Measurements from ENCODE around the gene CCDC83.
"Not testable (repeated sequence)": the region's sequence is repeated elsewhere in the genome, so short reads cannot be mapped to it uniquely, and the experiment has no call there.

The CCDC83 gene

DNA sequence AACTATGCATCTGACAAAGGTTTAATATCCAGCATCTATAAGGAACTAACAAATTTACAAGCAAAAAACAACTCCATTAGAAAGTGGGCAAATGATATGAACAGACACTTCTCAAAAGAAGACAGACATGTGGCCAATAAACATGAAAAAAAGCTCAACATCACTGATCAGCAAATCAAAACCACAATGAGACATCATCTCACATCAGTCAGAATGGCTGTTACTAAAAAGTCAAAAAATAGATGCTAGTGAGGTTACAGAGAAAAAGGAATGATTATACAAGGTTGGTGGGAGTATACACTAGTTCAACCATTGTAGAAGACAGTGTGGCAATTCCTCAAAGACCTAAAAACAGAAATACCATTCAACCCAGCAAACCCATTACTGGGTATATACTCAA is 14.3 kb upstream of the CCDC83 start:
- not testable (repeated sequence) for DNase-seq

DNA sequence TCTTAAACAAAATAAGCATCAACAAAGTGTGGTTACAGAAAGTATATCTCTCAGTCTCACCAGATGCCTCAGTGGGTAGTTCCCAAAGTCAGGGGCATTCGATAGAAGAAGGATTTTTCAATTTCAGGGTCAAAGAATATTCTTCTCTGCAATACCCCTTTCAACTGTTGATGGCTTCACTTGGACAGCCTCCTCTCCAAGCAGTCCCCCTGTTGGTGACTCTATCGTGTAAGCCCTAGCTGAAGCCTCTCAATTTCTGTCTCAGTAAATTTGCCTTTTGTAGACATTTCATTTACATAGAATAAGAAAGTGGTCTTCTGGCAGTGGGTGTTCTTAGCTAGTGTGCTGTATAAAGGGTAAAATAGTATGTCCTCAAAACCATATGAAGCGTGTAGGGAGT is 11.3 kb upstream of the CCDC83 start:
- DNase-seq, result no peak

DNA sequence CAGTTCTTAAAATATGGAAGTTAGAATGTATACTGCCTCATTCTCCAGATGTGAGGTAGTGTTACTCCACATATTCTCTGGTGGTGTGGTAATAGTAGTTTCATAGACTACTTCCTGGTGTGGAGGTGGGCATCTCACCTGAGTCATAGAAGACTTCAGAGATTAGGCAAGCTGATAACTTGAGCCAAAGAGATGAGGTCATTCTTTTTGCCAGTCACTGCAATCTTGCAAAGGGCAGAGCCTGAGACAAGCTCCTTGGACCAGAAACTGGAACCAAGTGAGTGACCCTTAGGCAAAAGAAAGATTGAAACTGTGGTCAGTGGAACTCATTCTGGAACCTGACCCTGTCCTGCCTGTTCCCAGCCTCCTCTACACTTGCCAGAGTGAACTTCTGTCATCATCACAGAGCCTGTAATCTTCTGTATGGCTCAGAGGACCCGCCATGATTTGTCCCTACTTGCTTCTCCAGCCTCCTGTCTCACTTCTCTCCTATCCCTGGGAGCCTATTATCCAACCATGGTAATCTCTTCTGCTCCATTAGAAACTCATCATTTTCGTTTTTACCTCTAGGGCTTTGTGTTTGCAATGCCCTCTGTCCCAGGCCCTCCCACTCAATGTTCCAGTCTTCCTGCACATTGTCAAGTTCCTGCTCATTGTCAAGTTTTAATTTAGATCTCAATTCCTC is 10.6 kb upstream of the CCDC83 start:
- no peak for DNase-seq

DNA sequence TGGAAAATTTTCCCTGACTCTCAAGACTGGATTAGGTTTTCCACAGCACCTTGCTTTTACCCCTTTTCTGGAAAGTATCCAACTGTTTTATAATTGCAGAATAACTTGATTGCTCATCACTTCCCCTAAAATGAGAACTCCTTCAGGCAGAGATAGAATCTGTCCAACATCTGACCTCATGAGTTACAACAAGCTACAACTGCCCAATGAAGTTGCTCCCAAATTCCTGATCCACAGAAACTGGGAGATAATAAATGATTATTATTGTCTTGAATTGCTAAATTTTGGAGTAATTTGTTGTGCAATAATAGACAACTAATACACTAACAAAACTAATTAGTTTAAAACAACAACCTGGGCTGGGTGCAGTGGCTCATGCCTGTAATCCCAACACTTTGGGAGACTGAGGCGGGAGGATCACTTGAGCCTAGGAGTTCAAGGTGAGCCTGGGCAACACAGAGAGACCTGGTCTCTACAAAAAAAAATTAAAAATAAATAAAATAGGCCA is 10.0 kb upstream of the CCDC83 start:
- no peak for DNase-seq

DNA sequence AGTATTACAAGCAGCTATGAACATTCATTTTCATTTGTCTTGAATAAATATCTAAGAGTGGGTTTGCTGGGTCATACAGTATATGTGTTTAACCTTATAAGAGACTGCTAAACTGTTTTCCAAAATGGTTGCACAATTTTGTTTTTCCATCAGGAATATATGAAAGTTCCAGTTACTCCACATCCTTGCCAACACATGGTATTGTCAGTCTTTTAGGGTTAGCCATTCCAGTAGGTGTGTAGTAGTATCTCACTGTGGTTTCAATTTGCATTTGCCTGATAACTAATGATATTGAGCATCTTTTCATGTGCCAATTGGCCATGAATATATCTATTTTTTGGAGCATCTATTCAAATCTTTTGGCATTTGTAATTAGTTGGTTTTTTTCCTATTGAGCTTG is 7.7 kb upstream of the CCDC83 start:
- no peak for DNase-seq

DNA sequence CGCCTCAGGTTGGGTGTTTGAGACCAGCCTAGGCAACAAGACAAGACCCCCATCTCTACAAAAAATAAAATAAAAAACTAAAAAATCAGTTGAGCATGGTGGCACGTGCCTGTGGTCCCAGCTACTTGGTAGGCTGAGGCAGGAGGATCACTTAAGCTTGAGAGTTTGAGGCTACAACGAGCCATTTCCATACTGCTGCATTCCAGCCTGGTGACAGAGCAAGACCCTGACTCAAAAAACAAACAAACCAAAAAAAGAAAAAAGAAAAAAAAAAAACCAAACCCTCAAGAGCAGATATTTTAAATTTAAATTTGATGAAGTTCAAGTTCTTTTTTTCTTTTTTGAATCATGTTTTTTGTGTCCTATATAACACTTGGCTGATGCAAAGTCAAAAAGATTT is 7.2 kb upstream of the CCDC83 start:
- DNase-seq, result no peak

DNA sequence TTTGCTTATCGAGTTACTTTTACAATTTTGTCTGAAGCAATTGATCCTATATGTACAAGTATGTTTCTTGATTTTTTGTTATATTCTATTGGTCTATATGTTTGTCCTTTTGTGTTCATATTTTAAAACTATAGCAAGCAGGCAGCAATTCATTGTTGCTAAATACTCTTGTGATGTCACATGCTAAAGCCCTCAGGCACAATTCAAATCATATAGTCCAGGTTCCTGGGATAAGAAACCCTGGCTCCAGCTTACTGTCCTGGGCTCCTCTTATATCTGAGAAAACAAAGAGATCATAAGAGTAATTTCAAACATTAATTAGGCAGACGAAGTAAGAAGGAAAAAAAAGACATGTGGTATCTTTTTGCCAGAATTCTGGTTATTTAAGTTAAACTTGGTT is 6.6 kb upstream of the CCDC83 start:
- DNase-seq, result no peak

DNA sequence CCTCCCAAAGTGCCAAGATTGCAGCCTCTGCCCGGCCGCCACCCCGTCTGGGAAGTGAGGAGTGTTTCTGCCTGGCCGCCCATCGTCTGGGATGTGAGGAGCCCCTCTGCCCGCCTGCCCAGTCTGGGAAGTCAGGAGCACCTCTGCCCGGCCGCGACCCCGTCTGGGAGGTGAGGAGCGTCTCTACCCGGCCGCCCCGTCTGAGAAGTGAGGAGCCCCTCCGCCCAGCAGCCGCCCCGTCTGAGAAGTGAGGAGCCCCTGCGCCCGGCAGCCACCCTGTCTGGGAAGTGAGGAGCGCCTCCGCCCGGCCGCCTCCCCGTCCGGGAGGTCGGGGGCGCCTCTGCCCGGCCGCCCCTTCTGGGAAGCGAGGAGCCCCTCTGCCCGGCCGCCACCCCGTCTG is 2.4 kb upstream of the CCDC83 start:
- not testable (repeated sequence) for DNase-seq

DNA sequence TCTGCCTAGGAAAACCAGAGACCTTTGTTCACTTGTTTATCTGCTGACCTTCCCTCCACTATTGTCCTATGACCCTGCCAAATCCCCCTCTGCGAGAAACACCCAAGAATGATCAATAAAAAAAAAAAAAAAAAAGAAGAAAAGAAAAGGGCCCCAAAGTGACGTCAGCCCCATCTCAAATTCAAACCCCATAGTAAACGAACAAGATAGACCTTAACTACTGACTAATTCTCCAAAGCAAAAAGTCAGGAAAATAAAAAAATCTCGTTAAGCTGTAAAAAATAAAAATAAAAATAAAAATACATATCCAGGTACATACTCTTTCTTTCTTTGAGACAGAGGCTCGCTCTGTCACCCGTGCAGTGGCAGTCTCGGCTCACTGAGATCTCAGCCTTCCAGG is 1.6 kb upstream of the CCDC83 start:
- not testable (repeated sequence) for DNase-seq

DNA sequence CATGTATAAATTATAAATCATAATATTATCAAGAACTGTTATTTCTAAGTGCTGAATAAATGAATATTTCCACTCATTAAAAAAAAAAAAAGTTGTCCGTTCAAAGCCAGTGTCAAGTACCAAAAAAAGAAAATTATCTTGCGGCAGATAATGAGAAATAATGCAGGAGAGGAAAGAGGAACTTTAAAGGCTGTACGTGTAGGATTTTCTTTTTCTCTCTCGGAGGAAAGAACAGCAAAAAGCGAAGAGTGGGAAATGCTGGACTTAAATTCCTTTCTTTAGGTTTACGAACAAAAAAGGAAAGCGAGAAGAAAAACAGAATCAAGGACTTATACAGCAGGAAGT is 999 bp upstream of the CCDC83 start:
- no peak for DNase-seq

DNA sequence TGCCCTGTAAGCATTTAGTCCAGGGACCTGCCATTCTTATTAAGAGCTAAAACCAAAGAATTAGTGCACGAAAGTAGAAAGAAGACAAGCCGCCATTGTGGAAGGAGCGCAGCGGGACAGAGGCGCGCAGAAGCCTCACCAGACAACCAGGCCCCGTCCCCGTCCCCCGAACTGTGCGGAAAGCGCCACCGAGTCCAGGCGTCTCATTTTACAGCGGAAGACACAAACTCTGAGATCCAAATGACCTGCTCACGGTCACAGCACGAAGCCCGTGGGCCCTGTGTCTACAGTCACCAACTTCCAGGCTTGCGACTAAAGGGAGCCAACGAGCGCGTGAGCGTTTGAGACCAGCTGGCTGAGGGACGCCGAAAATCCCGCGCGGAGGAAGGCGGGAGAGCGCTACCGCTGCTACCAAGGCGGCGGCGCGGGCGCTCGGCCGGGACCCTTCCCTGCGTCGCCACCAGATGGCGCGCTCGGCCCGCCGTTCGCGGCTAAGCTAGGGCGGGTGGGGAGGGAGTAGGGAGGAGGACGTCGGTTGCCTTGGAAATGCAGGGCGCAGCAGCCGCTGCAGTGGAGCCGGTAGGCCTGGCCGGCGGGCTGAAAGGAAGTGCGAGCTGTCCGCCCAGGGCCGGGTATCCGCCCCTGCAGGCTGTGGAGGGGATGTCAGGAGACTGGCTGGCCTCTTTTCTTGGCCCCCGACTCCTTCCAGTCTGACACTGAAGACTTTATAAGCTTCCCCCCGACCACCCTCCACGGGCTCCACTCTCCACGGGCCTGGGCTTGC is 434 bp upstream of the CCDC83 start:
- peak; percentile 99 for DNase-seq

DNA sequence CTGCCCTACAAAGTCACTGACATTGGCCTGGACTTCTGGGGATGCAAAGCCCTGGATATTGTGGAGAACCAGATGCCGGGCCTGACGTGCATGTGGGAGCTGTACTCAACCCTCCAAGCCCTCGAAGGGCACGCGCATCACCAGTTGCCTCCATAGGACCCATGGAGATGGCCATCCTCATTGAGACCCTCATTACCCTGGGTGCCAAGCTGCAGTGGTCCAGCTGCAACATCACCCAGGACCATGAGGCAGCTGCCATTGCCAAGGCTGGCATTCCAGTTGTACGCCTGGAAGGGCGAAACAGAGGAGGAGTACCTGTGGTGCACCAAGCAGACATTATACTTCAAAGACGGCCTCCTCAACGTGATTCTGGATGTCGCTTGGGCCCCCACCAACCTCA is 1.9 kb downstream of the CCDC83 start:
- DNase-seq, result no peak

DNA sequence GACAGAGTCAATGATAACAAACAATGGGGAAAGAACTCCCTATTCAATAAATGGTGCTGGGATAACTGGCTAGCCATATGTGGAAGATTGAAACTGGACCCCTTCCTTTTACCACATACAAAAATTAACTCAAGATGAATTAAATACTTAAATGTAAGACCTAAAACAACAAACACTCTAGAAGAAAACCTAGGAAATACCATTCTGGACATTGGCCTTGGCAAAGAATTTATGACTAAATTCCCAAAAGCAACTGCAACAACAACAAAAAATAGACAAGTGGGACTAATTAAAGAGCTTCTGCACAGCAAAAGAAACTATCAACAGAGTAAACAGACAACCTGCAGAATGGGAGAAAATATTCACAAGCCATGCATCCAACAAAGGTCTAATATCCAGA is 4.4 kb downstream of the CCDC83 start:
- DNase-seq, result not testable (repeated sequence)

DNA sequence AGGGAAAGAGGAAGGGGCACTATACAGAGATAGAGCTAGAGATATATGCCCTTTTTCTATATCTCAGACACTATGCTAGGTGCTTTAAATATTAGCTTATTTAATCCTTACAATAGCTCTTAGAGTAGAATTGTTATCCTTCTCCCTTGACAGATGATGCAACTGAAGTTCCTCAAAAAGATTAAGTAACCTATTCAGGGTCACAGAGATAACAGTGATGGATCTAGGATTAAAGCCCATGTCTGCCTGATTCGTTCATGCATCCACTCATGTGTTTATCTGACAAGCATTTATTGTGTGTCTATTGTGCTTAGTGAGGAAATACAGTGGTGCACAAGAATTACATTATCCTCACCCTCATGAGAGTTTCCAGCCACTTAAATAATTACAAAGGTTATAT is 8.7 kb downstream of the CCDC83 start:
- no peak for DNase-seq

DNA sequence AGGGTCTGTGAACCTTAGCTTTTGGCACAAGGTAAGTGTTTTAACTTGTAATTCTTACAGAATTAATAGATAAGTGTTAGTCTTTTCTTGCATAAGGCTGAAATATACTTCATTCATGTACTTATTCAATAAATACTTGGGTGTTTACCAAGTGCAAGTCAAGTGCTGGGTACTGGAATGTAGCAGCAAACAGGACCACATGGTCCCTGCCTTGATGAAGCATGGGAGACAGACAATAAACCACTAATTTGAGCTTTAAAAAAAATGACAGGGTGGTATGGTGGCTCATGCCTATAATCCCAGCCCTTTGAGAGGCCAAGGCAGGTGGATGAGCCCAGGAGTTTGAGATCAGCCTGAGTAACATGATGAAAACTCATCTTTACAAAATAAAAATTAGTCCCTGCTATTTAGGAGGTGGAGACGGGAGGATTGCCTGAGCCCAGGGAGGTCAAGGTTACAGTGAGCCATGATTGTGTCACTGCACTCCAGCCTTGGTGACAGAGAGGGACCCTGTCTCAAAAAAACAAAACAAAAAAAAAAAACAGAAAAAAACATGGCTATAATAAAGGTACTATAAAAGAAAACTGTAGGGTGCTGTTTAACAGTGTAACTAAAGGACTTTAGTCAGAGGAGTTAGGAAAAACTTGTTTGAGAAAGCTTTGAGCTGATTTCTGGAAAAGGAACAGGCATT is 11.1 kb downstream of the CCDC83 start:
- DNase-seq, result no peak

DNA sequence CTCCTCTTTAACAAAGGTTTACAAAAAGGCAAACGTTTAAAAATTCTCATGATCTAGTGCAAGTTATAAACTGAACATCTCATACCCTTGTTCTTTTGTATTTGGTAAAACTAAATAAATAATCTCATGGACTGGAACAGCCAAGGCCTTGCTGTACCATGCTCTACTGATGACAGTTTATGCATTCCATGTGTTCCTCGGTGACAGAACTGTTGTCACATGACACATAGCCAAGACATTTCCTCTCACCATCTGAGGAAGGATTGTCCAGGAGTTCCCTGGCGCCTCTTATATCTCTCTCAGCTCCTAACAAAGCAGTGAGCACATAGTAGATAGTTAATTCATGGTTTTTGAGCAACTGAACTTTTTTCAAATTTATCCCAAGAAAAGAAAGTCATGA is 12.6 kb downstream of the CCDC83 start:
- DNase-seq, result no peak

DNA sequence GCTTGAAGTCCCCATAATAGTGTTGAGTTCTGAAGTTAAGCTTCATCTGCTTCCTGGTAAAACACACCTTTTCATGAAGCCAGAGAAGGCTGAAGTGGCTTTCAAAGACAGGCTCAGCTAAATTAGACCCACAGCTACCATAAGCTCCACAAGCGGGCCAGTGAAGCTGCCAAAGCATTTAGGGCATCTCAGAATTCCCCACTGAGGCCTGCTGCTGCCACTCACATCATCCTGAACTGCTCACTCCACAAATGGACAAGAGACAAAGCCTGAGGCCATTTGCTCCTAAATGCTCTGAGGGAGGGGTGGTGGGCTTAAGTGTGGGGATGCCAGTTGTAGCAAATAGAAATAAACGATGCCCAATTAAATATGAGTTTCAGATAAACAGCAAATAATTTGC is 14.6 kb downstream of the CCDC83 start:
- DNase-seq, result no peak

DNA sequence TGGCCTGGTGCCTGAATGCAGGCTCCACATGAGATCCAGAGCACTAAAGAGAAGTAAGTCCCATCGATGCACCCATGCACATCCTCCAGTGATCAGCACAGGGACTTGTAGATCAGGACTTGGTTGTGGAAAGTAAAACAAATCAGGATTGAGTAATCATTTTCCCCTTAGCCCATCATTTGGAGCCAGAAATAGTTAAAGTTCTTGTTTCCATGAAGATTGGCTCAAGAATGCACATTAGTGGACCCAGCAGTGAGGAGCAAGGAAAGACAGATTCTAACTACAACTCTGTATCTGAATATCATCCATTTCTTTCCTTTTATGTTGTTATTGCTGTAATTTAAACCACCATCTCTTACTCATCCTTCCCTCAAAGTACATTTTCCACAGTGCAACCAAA is 19.1 kb downstream of the CCDC83 start:
- DNase-seq, result no peak

DNA sequence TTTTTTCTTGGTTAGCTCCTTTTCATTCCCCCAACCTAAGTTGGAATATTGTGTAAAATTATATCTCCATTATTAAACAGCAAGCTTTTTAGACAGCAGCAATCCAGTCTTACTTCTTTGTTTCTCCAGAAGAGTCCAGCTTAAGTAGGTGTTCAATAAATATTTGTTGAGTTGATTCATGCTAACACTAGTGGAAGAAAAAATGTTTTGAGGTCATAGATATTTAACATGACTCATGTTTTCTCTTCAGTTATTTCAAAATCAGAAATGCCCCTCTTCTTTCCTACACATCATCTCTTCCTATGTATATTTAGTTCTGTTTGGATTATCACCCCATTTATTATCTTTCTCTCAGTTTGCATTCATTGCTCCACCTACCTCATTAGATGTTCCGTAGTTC is 20.3 kb downstream of the CCDC83 start:
- no peak for DNase-seq

DNA sequence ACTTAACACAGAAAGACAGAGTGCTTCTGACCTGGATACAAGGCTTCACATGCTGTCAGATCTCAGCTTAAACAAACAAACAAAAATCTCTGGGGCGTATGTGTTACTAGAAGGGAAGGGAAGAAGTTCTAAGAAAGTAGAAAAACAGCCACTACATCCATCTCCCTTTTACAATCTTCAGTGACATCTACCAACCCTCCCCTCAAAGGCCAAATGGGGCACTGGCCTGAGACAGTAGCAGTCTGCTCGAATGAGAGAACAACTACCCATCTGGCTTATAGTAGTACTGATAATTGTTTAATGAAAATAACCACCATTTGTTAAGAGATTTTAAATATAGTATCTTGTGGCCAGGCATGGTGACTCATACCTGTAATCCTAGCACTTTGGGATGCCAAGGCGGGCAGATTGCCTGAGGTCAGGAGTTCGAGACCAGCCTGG is 29.4 kb downstream of the CCDC83 start:
- DNase-seq, result no peak

DNA sequence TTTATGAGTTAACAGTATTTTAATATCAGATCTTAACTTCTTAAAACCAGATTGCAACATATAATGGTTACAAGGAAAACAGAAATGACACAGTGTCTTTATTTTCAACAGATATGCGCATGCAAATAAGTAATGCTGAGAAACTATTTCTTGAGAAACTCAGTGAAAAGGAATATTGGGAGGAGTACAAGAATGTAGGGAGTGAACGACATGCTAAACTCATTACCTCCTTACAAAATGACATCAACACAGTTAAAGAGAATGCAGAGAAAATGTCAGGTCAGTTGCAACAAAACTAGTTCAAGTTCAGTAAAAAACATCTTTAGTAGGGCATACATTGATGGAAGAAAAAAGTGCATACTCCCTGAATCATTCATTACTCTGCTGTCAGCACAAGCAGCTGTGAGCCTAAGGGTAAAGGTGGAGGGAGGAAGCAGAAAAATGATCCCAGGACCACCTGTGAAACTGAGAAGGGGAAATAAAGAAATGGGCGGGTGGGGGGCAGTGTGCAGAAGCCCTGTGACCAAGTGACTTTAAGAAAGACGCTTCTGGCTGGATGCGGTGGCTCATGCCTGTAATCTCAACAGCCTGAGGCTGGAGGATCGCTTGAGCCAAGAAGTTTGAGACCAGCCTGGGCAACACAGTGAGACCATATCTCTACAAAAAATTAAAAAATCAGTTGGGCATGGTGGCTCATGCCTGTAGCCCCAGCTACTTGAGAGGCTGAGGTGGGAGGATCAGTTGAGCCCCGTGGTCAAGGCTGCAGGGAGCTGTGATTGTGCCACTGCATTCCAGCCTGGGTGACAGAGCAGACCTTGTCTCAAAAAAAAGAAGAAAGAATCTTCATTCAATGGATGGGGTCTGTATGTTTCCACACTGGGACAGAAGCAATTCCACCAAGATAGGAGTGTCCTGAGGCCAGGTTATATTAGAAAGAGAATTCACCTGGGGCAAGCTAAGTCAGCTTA is 31.2 kb downstream of the CCDC83 start:
- DNase-seq, result no peak

DNA sequence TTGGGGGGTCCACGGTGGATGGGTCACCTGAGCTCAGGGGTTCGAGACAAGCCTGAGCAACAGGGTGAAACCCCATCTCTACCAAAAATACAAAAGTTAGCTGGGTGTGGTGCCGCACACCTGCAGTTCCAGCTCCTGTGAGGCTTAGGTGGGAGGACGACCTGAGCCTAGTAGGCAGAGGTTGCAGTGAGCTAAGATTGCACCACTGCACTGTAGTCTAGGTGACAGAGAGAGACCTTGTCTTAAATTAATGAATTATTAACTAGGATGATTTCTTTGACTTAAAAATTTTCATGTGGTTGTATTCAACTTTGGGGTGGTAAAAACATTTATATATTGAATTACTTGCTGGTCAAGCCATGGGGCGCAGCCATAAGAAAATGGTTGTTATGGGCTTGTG is 33.9 kb downstream of the CCDC83 start:
- no peak for DNase-seq

All from NCI-H2171 treated with DMSO at 0.1 percent for 48 hours (cell line).